ENCODE data around the gene ELP4. TPM values are rescaled to one million over a fixed set of nuclear protein-coding genes. Genes with fewer than 3 reads are reported as not detected.

Gene ELP4
- total and polyA plus RNA-seq, 2 experiments from 2014 or later: 16.6 to 28.7 TPM

- Histone ChIP-seq H3K4me1 (ENCODE audit: low read depth) (no peaks in the 10 kb centered on the region), H3K9me3 (ENCODE audit: low read depth) (no peaks in the 10 kb centered on the region), H3K4me3 (no peak overlapping the region), H3K36me3 (no peaks in the 10 kb centered on the region), H3K27ac (no peak overlapping the region), H3K27me3 (no peaks in the 10 kb centered on the region)
- DNase-seq (ENCODE audit: low read depth in 1 of 2, low spot score in 1 of 2): no peak
- no peak for TF ChIP-seq CTCF (IDR thresholded peaks at IDR 0.05; ENCODE audit: low read depth, low read length)
These were observed 118.5 kb downstream of the ELP4 start for GRCh38 chr11:31628111-31628510.

- Histone ChIP-seq H3K4me3 (no peak overlapping the region), H3K9me3 (ENCODE audit: low read depth) (no peaks in the 10 kb centered on the region), H3K4me1 (ENCODE audit: low read depth) (no peaks in the 10 kb centered on the region), H3K27ac (no peak overlapping the region), H3K36me3 (no peaks in the 10 kb centered on the region), H3K27me3 (no peaks in the 10 kb centered on the region)
- no peak for TF ChIP-seq CTCF (IDR thresholded peaks at IDR 0.05; ENCODE audit: low read depth, low read length)
- no peak for DNase-seq (ENCODE audit: low read depth in 1 of 2, low spot score in 1 of 2)
These were observed 127.4 kb downstream of the ELP4 start for GRCh38 chr11:31636983-31637382.

- Histone ChIP-seq H3K27ac (no peak overlapping the region), H3K4me1 (ENCODE audit: low read depth) (no peaks in the 10 kb centered on the region), H3K9me3 (ENCODE audit: low read depth) (no peaks in the 10 kb centered on the region), H3K27me3 (no peaks in the 10 kb centered on the region), H3K4me3 (no peak overlapping the region), H3K36me3 (no peaks in the 10 kb centered on the region)
- peak in 1 of 2 donors; percentile 7 for DNase-seq (ENCODE audit: low read depth in 1 of 2, low spot score in 1 of 2)
- TF ChIP-seq CTCF (IDR thresholded peaks at IDR 0.05; ENCODE audit: low read depth, low read length): no peak
These were observed 131.0 kb downstream of the ELP4 start for GRCh38 chr11:31640611-31641010.

GRCh38 chr11:31641477-31642062 lies 132.0 kb downstream of the ELP4 start:
- peak; percentile 57 for TF ChIP-seq CTCF (IDR thresholded peaks at IDR 0.05; ENCODE audit: low read depth, low read length)
- DNase-seq (ENCODE audit: low read depth in 1 of 2, low spot score in 1 of 2): peak; percentile 48 to 59
- Histone ChIP-seq H3K9me3 (ENCODE audit: low read depth) (no peaks in the 10 kb centered on the region), H3K27me3 (no peaks in the 10 kb centered on the region), H3K36me3 (no peaks in the 10 kb centered on the region), H3K4me1 (ENCODE audit: low read depth) (no peaks in the 10 kb centered on the region), H3K27ac (no peak overlapping the region), H3K4me3 (no peak overlapping the region)

GRCh38 chr11:31643857-31644256 lies 134.3 kb downstream of the ELP4 start:
- no peak overlapping the region for H3K27ac ChIP-seq

More at GRCh38 chr11:31643857-31644256, 134.3 kb downstream of the ELP4 start:
- DNase-seq (ENCODE audit: low read depth in 1 of 2, low spot score in 1 of 2): peak in 1 of 2 donors; percentile 42
- H3K36me3 ChIP-seq: no peaks in the 10 kb centered on the region
- no peaks in the 10 kb centered on the region for H3K9me3 ChIP-seq (ENCODE audit: low read depth)
- H3K4me1 ChIP-seq (ENCODE audit: low read depth): no peaks in the 10 kb centered on the region
- no peaks in the 10 kb centered on the region for H3K27me3 ChIP-seq
- TF ChIP-seq CTCF (IDR thresholded peaks at IDR 0.05; ENCODE audit: low read depth, low read length): no peak
- H3K4me3 ChIP-seq: no peak overlapping the region

All from cardiac muscle cell (in vitro differentiated cells and primary cell).